ENCODE measurements around the gene FAM135A.

DNA sequence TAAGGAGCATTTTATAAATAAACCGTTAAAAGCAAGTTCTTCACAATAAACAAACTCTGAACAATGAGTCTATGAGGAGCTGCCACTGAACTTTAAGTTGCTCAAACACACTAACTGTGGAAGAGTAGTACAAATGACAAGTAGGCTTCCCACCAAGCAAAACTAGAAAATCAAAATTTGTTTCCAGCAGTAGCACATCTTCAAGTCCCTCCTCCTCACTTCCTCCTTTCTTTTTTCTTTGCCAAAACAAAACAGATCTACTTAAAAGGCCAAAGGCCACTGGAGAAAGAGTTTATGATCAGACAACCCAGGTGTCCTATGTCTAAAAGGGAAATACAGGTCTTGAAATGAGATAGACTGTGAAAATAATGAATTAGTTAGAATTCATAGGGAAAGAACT is 17.1 kb upstream of the FAM135A start:
- no peak for TF ChIP-seq POLR2A (IDR thresholded peaks at IDR 0.05)
- TF ChIP-seq, protein P1, sequence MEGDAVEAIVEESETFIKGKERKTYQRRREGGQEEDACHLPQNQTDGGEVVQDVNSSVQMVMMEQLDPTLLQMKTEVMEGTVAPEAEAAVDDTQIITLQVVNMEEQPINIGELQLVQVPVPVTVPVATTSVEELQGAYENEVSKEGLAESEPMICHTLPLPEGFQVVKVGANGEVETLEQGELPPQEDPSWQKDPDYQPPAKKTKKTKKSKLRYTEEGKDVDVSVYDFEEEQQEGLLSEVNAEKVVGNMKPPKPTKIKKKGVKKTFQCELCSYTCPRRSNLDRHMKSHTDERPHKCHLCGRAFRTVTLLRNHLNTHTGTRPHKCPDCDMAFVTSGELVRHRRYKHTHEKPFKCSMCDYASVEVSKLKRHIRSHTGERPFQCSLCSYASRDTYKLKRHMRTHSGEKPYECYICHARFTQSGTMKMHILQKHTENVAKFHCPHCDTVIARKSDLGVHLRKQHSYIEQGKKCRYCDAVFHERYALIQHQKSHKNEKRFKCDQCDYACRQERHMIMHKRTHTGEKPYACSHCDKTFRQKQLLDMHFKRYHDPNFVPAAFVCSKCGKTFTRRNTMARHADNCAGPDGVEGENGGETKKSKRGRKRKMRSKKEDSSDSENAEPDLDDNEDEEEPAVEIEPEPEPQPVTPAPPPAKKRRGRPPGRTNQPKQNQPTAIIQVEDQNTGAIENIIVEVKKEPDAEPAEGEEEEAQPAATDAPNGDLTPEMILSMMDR (IDR thresholded peaks at IDR 0.05): no peak
